OCI-LY7 (cell line): ENCODE measurements around the gene IGF1R. TPM values are rescaled to one million over a fixed set of nuclear protein-coding genes. Genes with fewer than 3 reads are reported as not detected.

Source experiments
- BruUV-seq: library from RNA; stranded (reverse); fragments of 400-500 nt; replicated peaks from 2 replicates; lab custom pipeline; 2021; lab: Mats Ljungman, UMichigan
- CTCF ChIA-PET: fragments of 300-600 bp; sonication (Branson Sonifier 250); formaldehyde crosslinking; loops from one replicate; lab custom pipeline; 2022; ENCODE audit warnings: antibody characterized with exemption; ENCODE audit not compliant: unreplicated experiment; lab: Charles Lee
- POLR2A ChIA-PET: fragments of 300-600 bp; sonication (Branson Sonifier 250); formaldehyde crosslinking; loops from one replicate; lab custom pipeline; 2022; ENCODE audit warnings: antibody characterized with exemption; lab: Charles Lee
- DNase-seq: peaks from one replicate; pipeline ENCODE4 v3.0.0-alpha.2; 2015; ENCODE audit warnings: low spot score
- H2AFZ ChIP-seq: fragments of 200-600 bp; sonication (generic), shearing (Covaris generic); 2 replicates; pipeline ENCODE4 v1.6.1; 2014; ENCODE audit warnings: mild to moderate bottlenecking, antibody characterized with exemption, low read length, moderate library complexity
- H3K27ac ChIP-seq: fragments of 200-600 bp; sonication (generic); 2 replicates; pipeline ENCODE4 v1.5.1; 2014; ENCODE audit warnings: mixed run types, low read depth, mild to moderate bottlenecking, moderate library complexity, low read length, inconsistent platforms; ENCODE audit not compliant: poor library complexity, severe bottlenecking
- H3K36me3 ChIP-seq: fragments of 200-600 bp; sonication (generic); 2 replicates; pipeline ENCODE4 v1.6.1; 2014; ENCODE audit warnings: mild to moderate bottlenecking, antibody characterized with exemption, low read length, moderate library complexity, mixed read lengths; ENCODE audit not compliant: insufficient read depth
- H3K4me1 ChIP-seq: fragments of 200-600 bp; sonication (generic); 2 replicates; pipeline ENCODE4 v1.5.1; 2014; ENCODE audit warnings: mild to moderate bottlenecking, low read length; ENCODE audit not compliant: insufficient read depth, poor library complexity, severe bottlenecking
- H3K4me2 ChIP-seq: fragments of 200-600 bp; sonication (generic); 2 replicates; pipeline ENCODE4 v1.6.1; 2014; ENCODE audit warnings: mild to moderate bottlenecking, low read length
- H3K4me3 ChIP-seq: fragments of 200-600 bp; sonication (generic); 2 replicates; pipeline ENCODE4 v1.5.1; 2014; ENCODE audit warnings: mild to moderate bottlenecking, low read depth, low read length; ENCODE audit not compliant: poor library complexity, severe bottlenecking
- H3K79me2 ChIP-seq: fragments of 200-600 bp; sonication (generic); 2 replicates; pipeline ENCODE4 v1.6.1; 2016; ENCODE audit warnings: low read depth, mild to moderate bottlenecking, low read length, moderate library complexity, mixed read lengths; ENCODE audit not compliant: insufficient read depth
- H3K9me2 ChIP-seq: fragments of 200-600 bp; sonication (generic); 2 replicates; pipeline ENCODE4 v1.6.1; 2016; ENCODE audit warnings: mild to moderate bottlenecking, low read length, mixed read lengths; ENCODE audit not compliant: insufficient read depth
- H3K9me3 ChIP-seq: fragments of 200-600 bp; sonication (generic); 2 replicates; pipeline ENCODE4 v1.6.1; 2014; ENCODE audit warnings: mild to moderate bottlenecking, mixed run types, low read length, mixed read lengths
- H4K20me1 ChIP-seq: fragments of 200-600 bp; sonication (generic); 2 replicates; pipeline ENCODE4 v1.6.1; 2014; ENCODE audit warnings: mild to moderate bottlenecking, antibody characterized with exemption, low read length, moderate library complexity, mixed read lengths; ENCODE audit not compliant: insufficient read depth
- EZH2phosphoT487 ChIP-seq: fragments of 200-600 bp; sonication (generic); IDR thresholded peaks from 2 replicates; pipeline ENCODE4 v1.6.1; 2018; ENCODE audit warnings: low read depth, borderline replicate concordance, mild to moderate bottlenecking, mixed run types, antibody characterized with exemption, low read length, moderate library complexity, mixed read lengths
- intact Hi-C: fragments of 100-400 bp; cut with micrococcal nuclease; formaldehyde crosslinking; loops from one replicate; pipeline ENCODE4 v1.10.0; 2022; ENCODE audit not compliant: unreplicated experiment
- total RNA-seq, 2 experiments: library from RNA; depleted of rRNA in 1 of 2; stranded (reverse); fragments of >200 nt in 1 of 2; shearing (Covaris generic) in 1 of 2; gene quantifications; 2 replicates each; pipeline ENCODE4 v1.2.3, GENCODE V29; 2014 to 2022
- TF ChIP-seq, protein P1 (sequence below): fragments of 200-600 bp; sonication (generic); conservative IDR thresholded peaks from 2 replicates; pipeline ENCODE4 v1.5.1; 2014; ENCODE audit warnings: mild to moderate bottlenecking, antibody characterized with exemption, low read length, moderate library complexity, mixed read lengths

Gene IGF1R
- total RNA-seq, 2 experiments from 2014 or later: 26.5 to 29.1 TPM

DNA sequence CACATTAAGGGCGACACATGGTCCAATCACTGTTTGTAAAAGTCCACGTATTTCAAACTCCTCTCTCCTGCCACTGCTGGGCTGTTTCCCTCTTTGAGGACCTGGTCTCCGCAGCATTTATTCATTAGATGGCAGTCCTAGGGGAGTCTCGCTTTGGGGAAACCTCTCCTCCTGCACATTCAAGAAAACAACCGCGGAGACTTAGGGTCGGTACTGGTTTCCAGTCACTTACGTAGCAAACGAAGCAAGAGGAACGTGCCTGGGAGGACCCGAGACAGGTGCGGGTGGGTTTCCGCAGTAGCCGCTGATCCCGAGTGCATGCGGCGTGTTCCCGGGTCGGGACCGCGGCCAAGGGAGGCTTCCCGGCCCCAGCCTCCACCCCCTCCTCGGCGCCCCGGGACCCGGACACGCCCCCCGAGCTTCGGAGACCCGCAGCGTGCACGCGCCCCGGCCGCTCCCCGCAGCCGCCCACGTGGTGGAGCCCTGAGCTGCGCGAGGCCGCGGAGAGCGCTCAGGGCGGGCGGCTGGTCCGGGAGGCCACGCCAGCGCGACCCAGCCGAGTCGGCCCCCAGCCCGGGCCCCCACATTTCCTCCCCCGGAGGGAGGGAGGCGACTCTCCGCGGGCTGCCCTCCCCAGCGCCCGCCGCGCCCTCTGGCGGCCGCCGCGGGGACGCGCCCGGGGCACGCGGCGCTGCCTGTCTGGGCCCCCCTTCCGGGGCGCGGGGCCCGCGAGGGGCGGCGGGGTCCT, 1.1 kb upstream of the IGF1R start:
- peaks cover 25% of the 10 kb centered on the region for H3K4me1 ChIP-seq
- peak overlapping the region; percentile 75 for H3K4me2 ChIP-seq
- H3K27ac ChIP-seq: peak overlapping the region; percentile 71
- H3K9me3 ChIP-seq: no peaks in the 10 kb centered on the region
- no peaks in the 10 kb centered on the region for H3K9me2 ChIP-seq
- H2AFZ ChIP-seq: peak overlapping the region; percentile 97
- ChIA-PET POLR2A (interaction anchor here (0.8 to 1.1 kb wide), 6 partner anchors 34 to 268 kb away, joined by 3 to 6 read pairs (median 4); no protein-coding TSS in a partner anchor), CTCF (no interaction called here)
- no TSS peak for BruUV-seq
- no peaks in the 10 kb centered on the region for H3K36me3 ChIP-seq
- peak; percentile 81 for DNase-seq
- no peak for TF ChIP-seq EZH2phosphoT487
- TF ChIP-seq, protein P1, sequence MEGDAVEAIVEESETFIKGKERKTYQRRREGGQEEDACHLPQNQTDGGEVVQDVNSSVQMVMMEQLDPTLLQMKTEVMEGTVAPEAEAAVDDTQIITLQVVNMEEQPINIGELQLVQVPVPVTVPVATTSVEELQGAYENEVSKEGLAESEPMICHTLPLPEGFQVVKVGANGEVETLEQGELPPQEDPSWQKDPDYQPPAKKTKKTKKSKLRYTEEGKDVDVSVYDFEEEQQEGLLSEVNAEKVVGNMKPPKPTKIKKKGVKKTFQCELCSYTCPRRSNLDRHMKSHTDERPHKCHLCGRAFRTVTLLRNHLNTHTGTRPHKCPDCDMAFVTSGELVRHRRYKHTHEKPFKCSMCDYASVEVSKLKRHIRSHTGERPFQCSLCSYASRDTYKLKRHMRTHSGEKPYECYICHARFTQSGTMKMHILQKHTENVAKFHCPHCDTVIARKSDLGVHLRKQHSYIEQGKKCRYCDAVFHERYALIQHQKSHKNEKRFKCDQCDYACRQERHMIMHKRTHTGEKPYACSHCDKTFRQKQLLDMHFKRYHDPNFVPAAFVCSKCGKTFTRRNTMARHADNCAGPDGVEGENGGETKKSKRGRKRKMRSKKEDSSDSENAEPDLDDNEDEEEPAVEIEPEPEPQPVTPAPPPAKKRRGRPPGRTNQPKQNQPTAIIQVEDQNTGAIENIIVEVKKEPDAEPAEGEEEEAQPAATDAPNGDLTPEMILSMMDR: peak; percentile 54
- H4K20me1 ChIP-seq: peaks cover 13% of the 10 kb centered on the region
- intact Hi-C loops: loop anchor here (1.0 to 10.0 kb wide), 6 partner anchors 47 to 1955 kb away; partner anchors contain the start of genes ASB7 and LINS1
- H3K4me3 ChIP-seq: peak overlapping the region; percentile 84
- H3K79me2 ChIP-seq: peaks cover 5% of the 10 kb centered on the region; the same call in 1 of the 2 replicates

DNA sequence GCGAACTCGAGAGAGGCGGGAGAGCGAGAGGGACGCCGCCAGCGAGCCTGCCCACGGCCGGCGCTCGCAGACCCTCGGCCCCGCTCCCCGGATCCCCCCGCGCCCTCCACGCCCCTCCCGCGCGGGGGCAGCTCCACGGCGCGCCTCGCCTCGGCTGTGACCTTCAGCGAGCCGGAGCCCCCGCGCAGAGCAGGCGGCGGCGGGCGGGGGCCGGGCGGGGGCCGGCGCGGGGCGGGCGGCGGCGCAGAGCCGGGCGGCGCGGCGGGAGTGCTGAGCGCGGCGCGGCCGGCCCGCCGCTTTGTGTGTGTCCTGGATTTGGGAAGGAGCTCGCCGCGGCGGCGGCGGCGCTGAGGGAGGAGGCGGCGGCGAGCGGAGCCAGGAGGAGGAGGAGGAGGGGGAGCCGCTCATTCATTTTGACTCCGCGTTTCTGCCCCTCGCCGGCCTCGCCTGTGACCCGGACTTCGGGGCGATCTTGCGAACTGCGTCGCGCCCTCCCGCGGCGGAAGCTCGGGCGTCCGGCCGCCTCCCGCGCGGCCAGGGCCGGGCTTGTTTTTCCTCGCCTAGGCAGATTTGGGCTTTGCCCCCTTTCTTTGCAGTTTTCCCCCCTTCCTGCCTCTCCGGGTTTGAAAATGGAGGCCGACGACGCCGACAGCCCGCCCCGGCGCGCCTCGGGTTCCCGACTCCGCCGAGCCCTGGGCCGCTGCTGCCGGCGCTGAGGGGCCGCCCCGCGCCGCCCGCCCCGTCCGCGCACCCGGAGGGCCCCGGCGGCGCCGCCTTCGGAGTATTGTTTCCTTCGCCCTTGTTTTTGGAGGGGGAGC, 524 bp downstream of the IGF1R start:
- Histone ChIP-seq H3K9me3 (no peaks in the 10 kb centered on the region), H3K4me2 (peak overlapping the region; percentile 77), H3K9me2 (no peaks in the 10 kb centered on the region), H3K79me2 (peaks cover 15% of the 10 kb centered on the region; the same call in 1 of the 2 replicates), H3K36me3 (no peaks in the 10 kb centered on the region), H3K27ac (peak overlapping the region; percentile 49), H3K4me1 (peaks cover 35% of the 10 kb centered on the region), H4K20me1 (peaks cover 28% of the 10 kb centered on the region), H3K4me3 (peak overlapping the region; percentile 76), H2AFZ (0 out of 2 replicates have a peak overlapping the region, but pooled peaks have one; percentile 70)
- no TSS peak for BruUV-seq
- TF ChIP-seq, protein P1: no peak; the same call in 1 of the 2 replicates
- no peak for TF ChIP-seq EZH2phosphoT487
- DNase-seq: peak; percentile 71
- ChIA-PET CTCF (interaction anchor here (0.6 kb wide), 1 partner anchor 60 kb away, joined by 5 read pairs; no protein-coding TSS in a partner anchor), POLR2A (interaction anchor here (0.5 to 0.6 kb wide), 3 partner anchors 15 to 218 kb away, joined by 3 to 4 read pairs (median 3); no protein-coding TSS in a partner anchor)
- intact Hi-C loops: loop anchor here (1.0 to 10.0 kb wide), 4 partner anchors 204 to 1953 kb away; partner anchors contain the start of genes ASB7 and LINS1
